Measurements from ENCODE around the gene TDRD1.
"Not testable (repeated sequence)": the region's sequence is repeated elsewhere in the genome, so short reads cannot be mapped to it uniquely, and the experiment has no call there.

TDRD1 gene, protein sequence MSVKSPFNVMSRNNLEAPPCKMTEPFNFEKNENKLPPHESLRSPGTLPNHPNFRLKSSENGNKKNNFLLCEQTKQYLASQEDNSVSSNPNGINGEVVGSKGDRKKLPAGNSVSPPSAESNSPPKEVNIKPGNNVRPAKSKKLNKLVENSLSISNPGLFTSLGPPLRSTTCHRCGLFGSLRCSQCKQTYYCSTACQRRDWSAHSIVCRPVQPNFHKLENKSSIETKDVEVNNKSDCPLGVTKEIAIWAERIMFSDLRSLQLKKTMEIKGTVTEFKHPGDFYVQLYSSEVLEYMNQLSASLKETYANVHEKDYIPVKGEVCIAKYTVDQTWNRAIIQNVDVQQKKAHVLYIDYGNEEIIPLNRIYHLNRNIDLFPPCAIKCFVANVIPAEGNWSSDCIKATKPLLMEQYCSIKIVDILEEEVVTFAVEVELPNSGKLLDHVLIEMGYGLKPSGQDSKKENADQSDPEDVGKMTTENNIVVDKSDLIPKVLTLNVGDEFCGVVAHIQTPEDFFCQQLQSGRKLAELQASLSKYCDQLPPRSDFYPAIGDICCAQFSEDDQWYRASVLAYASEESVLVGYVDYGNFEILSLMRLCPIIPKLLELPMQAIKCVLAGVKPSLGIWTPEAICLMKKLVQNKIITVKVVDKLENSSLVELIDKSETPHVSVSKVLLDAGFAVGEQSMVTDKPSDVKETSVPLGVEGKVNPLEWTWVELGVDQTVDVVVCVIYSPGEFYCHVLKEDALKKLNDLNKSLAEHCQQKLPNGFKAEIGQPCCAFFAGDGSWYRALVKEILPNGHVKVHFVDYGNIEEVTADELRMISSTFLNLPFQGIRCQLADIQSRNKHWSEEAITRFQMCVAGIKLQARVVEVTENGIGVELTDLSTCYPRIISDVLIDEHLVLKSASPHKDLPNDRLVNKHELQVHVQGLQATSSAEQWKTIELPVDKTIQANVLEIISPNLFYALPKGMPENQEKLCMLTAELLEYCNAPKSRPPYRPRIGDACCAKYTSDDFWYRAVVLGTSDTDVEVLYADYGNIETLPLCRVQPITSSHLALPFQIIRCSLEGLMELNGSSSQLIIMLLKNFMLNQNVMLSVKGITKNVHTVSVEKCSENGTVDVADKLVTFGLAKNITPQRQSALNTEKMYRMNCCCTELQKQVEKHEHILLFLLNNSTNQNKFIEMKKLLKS

DNA sequence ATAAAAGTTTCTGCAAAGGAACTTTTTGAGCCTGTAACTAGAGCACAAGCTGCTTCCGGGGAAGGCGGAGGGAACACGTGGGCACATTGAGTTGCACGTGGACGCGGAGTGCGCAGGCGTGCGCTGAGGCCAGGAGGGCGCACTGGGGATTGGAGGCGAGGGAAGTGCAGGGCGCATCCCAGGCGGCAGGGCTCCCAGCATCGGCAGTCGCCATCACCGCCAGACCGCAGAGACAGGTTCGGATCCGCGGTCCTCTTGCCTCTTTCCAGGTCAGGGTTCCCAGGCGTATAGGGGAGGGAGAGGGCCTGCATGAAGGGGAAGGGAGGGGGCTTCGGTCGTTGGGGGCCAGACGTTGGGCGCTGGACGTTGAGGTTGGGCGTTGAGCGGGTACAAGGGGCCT is at the start of gene TDRD1:
TDRD1 (plus strand) TSS at position 206 of the 400 bp plus-strand sequence. CDS start 8,479 bp downstream, outside the sequence.
- no peak for DNase-seq

DNA sequence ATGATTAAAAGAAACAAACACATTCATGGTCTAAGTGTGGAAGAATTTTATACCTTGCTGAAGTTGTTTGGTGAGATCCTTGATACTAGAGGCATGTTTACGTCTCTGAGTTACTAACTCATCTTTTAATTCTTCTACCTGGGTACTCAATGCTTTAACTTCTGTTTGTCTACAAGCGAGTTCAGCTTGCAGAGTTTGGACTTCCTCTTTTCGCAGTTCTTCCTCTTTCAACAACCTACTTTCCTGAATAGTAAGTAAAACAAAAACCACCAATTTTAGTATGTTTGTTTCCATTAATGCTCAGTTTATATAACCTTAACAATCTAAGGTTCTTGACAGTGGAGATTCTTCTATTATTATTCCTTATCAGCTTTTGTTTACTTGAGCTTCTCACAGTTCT is 48.1 kb upstream of the TDRD1 start:
- DNase-seq, result no peak

DNA sequence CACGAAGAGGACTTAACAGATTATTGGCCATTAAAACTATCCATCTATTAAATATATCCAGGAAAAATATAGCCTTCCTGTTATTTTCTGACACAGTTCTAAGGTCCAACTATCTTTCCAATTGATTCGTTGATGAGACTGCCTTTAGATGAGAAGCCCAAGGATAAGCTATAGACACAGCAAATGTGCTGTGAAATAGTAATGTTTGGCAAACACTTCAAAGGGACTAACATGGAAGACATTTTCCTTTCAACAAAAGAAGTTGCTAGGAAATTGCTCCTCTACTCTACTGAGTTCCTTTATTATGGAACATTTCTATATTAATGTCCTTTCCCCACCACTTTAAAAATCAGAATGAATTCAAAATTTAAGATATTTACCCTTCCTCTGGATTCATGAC is 43.7 kb upstream of the TDRD1 start:
- DNase-seq, result no peak

DNA sequence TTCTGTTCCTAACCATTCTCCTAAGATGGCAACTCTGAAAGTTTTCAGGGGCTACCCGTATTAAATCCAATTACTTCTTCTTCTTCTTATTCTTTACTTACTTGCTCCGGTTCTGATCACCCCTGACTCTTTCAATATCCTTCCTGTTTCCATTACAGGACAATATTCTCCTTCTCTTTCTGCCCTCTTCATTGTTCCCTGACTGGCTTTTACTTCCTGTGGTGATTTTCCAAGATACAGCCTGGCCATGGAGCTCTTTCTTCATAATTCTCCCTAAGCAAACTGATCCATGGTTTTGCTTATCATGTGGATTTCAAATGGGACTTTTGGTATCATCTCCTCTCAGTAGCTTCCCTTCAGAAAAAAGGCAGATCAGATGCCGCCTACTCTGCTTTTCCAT is 40.6 kb upstream of the TDRD1 start:
- no peak for DNase-seq

DNA sequence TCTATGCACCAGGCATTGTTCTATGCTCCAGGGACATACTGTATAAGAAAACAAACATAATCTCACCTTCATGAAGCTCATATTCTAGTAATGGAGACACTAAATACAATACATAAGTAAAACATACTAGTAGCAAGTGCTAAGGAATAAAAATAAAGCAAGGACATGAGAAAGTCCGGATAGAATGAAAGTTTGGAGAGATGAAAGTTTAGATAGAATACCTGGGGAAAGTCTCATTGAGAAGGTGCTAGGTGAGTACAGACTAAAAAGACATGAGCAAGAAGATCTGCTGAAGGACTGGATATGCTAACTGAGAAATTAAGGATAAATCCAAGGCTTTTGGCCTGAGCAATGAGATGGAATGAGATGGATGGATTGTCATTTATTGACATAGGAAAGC is 39.1 kb upstream of the TDRD1 start:
- DNase-seq, result no peak

DNA sequence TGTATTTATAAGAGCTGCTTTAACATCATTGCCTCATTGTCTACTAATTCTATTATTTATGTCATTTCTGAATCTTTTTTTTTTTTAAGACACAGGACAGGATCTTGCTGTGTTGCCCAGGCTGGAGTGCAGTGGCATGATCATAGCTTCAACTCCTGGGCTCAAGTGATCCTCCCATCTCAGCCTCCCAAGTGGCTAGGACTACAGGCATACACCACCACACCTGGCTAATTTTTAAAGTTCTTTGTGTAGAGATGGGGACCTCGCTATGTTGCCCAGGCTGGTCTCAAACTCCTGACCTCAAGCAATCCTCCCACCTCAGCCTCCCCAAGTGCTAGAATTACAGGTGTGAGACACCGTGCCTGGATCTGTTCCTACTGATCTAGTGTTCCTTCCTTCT is 38.3 kb upstream of the TDRD1 start:
- not testable (repeated sequence) for DNase-seq

DNA sequence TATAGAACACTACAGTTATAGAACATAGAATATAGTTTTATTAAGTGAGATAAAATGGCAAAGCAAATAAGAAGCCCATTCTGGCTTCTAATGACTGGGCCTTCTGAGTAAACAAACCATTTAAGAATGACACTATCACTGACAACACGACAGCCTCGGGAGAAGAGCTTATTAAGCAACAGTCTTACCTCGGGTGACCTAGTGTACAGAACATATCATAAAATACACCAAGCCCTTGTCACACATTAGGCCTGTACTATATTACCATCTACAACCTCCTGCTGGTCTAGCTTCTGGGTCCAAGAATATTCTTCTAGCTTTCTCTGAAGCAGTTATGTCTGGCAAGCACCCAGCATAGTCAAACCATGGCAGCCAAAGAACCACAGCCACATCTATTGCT is 37.1 kb upstream of the TDRD1 start:
- DNase-seq, result no peak

DNA sequence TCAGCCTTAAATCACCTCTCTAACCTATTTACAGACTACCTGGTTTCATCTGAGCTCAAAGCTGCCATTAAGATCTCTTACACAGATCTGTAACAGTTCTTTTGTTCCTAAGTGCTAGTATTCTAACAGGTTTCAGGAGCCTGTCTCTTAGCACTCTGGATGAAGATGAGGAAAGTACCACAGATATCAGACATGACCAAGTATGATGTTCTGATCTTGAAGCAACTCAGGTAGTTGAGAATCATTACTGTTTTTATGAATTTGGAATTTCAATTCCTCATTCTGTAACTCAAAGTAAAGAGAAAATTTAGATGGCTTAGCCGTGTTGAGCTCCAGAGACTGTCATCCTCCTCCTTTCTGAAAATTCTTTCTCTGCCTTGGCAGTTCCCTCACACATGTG is 36.0 kb upstream of the TDRD1 start:
- DNase-seq, result no peak

DNA sequence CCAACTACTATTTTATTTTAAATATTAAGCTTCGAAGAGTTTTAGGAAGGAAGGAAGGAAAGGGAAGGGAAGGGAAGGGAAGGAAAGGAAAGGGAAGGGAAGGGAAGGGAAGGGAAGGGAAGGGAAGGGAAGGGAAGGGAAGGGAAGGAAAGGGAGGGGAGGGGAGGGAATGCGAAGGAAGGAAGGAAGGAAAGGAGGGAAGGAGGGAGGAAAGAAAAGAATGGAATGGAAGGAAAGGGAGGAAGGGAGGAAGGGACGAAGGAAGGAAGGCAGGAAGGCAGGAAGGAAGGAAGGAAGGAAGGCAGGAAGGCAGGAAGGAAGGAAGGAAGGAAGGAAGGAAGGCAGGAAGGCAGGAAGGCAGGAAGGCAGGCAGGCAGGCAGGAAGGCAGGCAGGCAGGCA is 29.7 kb upstream of the TDRD1 start:
- DNase-seq, result not testable (repeated sequence)

DNA sequence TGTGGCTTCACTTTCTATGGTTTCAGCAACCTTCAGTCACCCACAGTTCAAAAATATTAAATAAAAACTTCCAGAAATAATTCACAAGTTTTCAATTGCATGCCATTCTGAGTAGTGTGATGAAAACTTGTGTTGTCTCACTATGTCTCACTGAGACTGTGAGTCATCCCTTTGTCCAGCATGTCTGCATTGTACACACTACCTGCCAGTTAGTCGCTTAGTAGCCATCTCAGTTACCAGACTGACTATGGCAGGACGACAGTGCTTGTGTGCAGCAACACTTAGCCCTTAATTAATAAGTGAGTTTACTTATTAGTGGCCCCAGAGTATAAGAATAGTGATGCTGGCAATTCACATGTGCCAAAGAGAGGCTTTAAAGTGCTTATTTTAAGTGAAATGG is 27.7 kb upstream of the TDRD1 start:
- no peak for DNase-seq

DNA sequence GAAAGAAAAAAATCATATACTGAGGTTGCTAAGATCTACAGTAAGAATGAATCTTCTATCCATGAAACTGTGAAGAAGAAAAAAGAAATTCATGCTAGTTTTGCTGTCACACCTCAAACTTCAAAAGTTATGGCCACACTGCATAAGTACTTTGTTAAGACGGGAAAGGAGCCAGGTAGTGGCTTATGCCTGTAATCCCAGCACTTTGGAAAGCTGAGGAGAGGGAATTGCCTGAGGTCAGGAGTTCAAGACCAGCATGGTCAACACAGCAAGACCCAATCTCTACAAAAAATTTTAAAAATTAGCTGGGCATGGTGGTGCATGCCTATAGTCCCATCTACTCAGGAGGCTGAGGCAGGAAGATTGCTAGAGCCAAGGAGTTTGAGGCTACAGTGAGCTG is 27.3 kb upstream of the TDRD1 start:
- no peak for DNase-seq

DNA sequence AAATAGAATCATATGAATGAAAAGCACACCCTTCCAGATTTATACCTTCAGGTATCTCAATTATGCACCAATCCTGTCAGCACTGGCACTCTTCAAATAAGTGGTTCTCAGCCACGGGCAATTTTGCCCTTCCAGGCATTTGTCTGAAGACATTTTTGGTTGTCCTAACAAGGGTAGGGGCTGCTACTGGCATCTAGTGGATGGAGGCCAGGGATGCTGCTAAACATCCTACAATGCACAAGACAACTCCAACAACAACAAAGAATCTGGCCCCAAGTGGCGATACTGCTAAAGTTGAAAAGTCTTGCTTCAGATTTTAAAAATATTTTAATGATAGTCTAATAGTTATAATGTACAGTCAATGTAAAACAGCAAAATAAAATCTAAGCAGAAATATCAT is 21.2 kb upstream of the TDRD1 start:
- no peak for DNase-seq

DNA sequence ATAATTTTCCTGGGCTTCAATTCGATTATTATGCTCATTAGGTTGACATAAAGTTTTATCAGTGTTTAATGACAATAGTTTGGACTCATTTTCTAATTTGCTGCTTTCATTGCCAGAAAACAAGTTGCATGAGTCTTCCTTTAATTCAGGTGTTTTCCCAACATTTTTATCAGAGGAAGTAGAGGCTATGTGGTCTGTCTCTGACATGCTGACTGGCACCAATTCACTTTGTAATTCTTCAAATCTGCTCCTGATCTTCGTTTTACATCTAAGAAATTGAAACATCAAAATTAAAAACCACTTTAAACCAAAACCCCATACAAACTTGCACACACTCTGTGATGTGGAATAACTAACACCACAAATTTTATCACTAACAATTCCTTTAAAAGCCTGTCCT is 16.1 kb upstream of the TDRD1 start:
- no peak for DNase-seq

DNA sequence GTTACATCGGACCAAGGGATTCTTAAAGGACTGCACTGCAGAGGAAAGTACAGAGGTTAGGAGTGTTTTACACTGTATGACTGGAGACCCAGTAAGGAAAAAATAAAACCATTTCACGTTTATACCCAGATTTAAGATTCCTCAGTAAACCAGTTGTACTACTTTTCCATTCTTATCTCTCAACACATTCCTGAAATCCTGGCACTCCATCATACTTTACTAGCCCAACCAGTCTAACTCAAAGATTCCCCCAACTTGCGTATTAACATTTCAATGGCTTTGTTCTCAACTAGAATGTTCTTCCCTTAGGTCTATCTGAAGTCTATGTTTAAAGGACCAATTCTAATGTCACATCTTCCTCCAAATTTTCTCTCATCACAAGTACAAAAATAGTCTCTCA is 13.1 kb upstream of the TDRD1 start:
- no peak for DNase-seq

DNA sequence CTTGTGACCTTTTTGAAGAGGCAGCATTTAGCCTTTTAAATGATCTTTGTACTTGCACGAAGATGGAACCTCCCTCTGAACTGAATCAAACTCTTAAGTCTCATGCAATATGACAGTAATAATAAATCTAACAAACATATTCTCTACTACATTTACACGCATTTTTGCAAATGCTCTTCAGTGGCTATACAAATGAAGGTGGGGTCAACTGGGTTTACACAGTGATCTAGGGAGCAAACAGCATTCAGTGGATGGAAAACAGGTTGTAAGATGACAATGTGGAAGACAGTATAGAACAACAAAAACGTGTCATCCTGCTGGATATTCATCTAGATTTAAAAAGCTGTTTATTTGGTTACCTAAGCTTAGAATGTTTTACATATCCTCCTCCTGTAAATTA is 12.7 kb upstream of the TDRD1 start:
- DNase-seq, result no peak

DNA sequence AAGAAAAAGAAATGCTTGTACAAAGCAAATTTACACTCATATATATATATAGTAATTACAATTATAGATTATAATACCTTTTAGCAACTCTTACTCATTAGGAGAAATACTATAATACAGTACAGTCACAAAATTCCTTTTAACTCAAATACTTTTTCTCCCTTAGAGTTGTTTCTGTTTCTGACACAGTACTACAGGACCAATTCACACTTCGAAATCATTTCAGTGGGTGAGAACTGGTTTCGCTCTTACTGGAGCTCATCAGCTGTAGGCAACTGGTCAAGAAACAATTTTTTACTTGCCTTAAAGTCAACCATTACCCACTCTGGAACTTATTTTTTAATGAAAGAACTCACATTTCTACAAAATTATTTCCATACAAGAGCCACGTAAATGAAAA is 11.2 kb upstream of the TDRD1 start:
- no peak for DNase-seq

DNA sequence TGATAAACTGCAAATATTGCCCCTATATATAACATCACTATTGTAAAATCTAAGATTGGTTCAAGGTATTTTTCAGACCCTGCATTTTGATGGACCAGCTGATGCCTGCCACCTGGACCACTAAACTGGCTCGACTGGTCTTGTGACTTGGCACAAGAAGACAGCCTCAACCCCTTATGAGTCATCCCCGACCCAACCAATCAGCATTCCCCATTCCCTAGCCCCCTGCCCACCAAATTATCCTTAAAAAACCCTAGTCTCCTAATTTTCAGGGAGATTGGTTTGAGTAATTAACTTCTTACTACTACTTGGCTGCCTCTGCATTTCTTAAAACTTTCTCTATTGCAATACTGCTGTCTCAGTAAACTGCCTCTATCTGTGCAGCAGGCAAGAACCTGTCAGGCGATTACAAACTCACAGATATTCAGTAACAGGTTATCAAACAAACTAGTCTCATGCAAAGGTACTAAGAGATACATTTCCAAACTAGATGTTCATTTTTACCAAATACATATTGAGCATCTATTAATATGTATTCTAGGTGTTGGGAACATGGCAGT is 10.6 kb upstream of the TDRD1 start:
- no peak for DNase-seq

DNA sequence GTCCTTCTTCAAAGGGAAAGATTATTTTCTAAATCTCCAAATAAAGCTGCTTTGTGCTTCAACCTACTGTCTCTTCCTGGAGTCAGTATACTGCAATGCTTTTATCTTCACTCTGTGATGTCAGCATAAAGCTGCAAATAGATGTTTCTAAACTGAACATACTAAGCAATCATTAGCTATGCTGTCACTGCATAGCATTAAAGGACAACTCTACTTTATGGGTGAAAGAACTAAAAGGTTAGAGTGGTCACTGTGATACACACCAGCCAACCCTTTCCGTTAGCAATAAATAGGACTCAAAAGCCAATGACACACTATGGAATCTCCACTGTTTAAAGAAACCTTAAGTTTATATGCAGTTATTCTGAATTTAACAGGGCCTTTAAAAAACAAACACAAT is 6.9 kb upstream of the TDRD1 start:
- DNase-seq, result no peak

DNA sequence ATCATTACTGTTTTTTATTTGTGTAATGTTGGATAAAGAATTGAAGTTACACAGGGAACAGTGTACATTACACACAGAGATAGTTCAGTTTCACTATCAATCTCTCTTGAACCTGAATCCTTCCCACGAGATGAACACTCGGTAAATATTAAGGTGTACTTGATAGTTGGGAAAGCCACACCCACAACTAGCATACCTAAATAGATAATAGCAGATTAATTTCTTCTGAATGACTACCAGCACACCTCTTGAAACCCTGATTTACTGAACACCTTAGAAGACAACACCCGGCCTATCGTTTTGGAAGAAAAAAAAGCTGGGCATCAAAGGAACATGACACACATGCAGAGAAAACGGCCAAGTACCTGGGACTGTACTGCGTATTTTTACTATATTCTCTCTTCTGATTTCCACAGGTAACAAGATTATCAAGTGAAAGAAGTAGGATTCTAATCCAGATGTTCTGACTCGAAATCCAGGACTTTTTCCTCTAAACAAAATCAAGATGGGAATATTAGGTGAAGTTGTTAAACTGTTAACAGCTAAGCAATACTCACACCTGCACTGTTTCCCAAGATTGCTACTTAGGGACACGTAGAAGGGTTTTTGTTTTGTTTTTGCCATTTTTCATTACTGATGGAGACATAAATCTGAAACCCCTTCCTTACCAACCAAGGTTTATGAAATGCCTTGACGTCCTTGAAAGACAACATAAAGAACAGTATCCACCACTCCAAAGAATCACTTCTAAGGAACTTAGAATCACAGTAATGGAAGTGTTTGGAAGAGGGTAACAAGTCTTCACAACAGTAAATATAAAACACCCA is 6.2 kb upstream of the TDRD1 start:
- DNase-seq, result no peak

DNA sequence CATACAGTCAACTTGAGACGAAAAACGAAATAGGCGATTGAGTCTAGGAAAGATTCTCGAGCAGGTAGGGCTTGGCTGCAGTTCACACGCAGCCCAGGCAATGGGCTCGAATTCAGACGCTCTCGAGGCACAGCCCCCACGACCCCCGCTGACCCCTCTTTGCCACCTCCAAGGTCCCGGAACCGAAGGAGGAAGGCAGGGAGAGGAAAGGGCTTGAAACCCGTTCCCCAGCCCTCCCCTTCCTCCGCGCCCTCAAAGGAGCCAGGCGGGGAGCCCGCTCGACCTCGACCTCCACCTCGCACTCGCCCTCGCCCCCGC is 5.6 kb upstream of the TDRD1 start:
- DNase-seq, result no peak

DNA sequence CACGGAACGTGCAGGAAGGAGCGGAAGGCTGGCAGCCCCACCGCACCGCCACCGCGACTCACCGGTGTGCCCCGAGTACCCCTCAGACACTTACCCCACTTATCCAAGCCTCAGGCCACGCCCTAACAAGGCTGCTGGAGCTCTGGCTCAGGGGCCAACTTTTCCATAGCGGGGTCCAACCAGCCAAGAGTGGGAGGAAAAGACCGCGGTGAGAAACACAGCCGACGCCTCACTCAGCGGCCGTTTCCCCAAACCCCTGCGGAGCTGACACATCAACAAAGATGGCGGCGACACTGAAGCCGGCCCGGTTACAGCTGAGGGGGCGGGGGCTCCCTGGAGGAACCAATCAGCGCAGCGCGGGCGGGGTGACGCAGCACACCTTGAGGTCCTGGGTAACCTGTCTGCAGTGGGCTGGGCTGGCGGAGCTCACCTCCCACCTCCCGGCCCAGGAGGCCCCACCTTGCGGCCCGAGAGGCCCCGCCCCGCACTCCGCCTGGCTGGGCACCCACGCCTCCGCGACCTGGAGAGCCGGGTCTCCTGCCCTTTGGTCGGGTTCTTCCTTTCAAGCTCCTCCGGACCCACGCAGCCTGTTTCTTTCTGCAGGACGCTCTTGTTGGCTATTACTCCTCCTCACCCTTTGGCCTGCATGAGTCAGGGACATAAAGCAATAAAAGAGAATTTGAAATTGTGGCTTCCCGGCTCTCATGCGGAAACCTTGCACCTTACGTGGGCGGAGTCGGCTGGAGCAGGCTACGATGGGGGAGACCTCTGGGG is 5.0 kb upstream of the TDRD1 start, which contains the start of gene CCDC186:
CCDC186 (minus strand) TSS at position 283 of the 774 bp plus-strand sequence. CDS start 10,935 bp downstream, outside the sequence.
- DNase-seq, result peak; percentile 33

All from NCI-H1694 treated with DMSO at 0.1 percent for 48 hours (cell line).